Sigmoid colon (tissue), 4 donors: ENCODE results near the gene ACTR3.

Experiments
- POLR2A ChIP-seq, 2 donors: fragments of 450-650 bp; IDR thresholded peaks; one replicate each; pipeline ENCODE4 v1.6.1; 2016; ENCODE audit warnings: antibody characterized with exemption in 2 of 2, mild to moderate bottlenecking in 2 of 2, moderate library complexity in 2 of 2
- POLR2AphosphoS5 ChIP-seq, 4 donors: sonication (generic); formaldehyde crosslinking; IDR thresholded peaks; one replicate each; pipeline ENCODE4 v1.6.1; 2017; ENCODE audit warnings: antibody characterized with exemption in 4 of 4

DNA sequence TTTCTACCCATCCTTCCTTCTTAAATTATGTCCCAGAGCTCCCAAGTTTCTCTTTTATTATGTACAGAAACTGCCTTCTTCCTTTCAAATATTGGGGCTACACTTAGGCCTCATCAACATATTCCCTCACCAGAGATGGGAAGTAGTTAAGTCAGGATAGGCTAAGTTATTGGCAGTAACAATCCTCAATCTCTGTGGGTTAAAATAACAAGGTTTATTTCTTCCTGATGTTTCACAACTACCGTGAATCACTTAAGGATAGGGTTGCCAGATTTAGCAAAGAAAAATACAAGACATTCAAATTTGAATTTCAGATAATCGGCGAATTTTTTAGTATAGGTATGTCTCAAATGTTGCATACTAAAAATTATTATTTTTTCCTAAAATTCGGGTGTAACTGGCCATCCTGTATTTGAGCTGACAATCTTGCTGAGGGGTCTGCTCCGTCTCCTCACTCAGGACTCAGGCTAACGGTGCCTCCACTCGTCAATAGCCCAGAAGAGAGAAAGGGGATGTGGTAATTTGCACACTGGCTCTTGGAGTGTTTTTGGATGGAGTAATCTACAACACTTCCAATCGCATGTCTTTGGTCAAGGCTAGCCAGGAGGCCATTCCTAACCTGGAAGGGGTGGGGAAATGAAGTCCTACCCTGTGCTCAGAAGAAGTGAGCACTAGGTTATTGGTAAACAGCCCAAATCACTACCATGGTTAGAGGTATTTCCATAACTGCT, 91.7 kb downstream of the ACTR3 start:
- TF ChIP-seq POLR2AphosphoS5 (IDR thresholded peaks at IDR 0.05), result no peak
- TF ChIP-seq POLR2A (IDR thresholded peaks at IDR 0.05), result no peak
